ENCODE data around the gene PPP2R2B.

DNA sequence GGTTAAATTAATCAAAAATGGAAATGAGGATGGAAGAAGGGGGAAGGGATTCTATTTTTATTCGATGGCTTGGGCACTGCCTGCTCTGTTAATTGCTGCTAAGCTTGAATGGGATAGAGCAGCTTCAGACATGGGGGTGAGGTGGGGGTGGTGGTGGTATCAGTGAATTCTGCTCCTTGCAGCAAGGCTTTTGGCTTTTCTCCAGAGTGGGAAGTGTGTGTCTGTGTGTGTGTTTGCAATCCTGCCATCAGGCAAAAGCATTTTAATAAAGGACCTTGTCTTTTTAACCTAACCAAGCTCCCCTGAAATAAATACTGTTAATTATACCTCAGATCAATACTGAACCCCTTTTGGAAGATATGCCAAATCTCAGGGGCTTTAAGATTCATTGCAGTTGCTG lies 251.6 kb downstream of the PPP2R2B start:
- TF ChIP-seq, protein P1, sequence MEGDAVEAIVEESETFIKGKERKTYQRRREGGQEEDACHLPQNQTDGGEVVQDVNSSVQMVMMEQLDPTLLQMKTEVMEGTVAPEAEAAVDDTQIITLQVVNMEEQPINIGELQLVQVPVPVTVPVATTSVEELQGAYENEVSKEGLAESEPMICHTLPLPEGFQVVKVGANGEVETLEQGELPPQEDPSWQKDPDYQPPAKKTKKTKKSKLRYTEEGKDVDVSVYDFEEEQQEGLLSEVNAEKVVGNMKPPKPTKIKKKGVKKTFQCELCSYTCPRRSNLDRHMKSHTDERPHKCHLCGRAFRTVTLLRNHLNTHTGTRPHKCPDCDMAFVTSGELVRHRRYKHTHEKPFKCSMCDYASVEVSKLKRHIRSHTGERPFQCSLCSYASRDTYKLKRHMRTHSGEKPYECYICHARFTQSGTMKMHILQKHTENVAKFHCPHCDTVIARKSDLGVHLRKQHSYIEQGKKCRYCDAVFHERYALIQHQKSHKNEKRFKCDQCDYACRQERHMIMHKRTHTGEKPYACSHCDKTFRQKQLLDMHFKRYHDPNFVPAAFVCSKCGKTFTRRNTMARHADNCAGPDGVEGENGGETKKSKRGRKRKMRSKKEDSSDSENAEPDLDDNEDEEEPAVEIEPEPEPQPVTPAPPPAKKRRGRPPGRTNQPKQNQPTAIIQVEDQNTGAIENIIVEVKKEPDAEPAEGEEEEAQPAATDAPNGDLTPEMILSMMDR (IDR thresholded peaks at IDR 0.05; ENCODE audit: low read length), result no peak
- TF ChIP-seq EZH2phosphoT487 (IDR thresholded peaks at IDR 0.05; ENCODE audit: low read length), result no peak
